ENCODE results near the gene CSNK1G2. TPM values are rescaled to one million over a fixed set of nuclear protein-coding genes. Genes with fewer than 3 reads are reported as not detected.

The CSNK1G2 gene
- total RNA-seq, 1 experiment from 2014 or later = 44.4 TPM

DNA sequence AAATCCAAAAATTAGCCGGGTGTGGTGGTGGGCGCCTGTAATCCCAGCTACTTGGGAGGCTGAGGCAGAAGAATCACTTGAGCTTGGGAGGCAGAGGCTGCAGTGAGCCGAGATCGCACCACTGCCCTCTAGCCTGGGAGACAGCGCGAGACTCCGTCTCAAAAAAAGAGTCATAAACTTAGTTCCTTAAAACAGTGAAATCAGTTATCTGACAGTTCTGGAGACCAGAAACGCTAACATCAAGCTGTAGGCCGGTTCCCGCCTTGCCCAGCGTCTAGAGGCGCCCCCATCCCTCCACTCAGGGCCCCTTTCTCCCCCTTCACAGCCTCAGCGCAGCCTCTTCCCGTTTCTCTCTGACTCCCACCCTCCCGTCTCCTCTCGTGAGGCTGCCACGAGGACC lies 23.8 kb upstream of the CSNK1G2 start:
- Mint-ChIP-seq H3K36me3 (ENCODE audit: insufficient read depth, unreplicated experiment) (peaks cover 62% of the 10 kb centered on the region), H3K27ac (ENCODE audit: unreplicated experiment) (no peak overlapping the region), H3K9me3 (ENCODE audit: unreplicated experiment) (no peaks in the 10 kb centered on the region), H3K27me3 (ENCODE audit: insufficient read depth, unreplicated experiment) (no peaks in the 10 kb centered on the region), H3K4me3 (ENCODE audit: unreplicated experiment) (no peak overlapping the region), H3K4me1 (ENCODE audit: low read depth, unreplicated experiment) (no peaks in the 10 kb centered on the region)
- Histone ChIP-seq H3K27me3 (replicated peaks; ENCODE audit: control insufficient read depth, insufficient read depth, low read length) (no peaks in the 10 kb centered on the region), H3K36me3 (ENCODE audit: control insufficient read depth, insufficient read depth, low read length) (peaks cover 4% of the 10 kb centered on the region; the same call in 1 of the 2 replicates), H3K9me3 (no peaks in the 10 kb centered on the region), H3K4me3 (ENCODE audit: low read depth, low read length) (no peak overlapping the region), H3K4me1 (no peaks in the 10 kb centered on the region)
- ChIA-PET POLR2A (no interaction called here), CTCF (no interaction called here)
- no TSS peak for BruUV-seq (replicated peaks)
- TF ChIP-seq, protein P1, sequence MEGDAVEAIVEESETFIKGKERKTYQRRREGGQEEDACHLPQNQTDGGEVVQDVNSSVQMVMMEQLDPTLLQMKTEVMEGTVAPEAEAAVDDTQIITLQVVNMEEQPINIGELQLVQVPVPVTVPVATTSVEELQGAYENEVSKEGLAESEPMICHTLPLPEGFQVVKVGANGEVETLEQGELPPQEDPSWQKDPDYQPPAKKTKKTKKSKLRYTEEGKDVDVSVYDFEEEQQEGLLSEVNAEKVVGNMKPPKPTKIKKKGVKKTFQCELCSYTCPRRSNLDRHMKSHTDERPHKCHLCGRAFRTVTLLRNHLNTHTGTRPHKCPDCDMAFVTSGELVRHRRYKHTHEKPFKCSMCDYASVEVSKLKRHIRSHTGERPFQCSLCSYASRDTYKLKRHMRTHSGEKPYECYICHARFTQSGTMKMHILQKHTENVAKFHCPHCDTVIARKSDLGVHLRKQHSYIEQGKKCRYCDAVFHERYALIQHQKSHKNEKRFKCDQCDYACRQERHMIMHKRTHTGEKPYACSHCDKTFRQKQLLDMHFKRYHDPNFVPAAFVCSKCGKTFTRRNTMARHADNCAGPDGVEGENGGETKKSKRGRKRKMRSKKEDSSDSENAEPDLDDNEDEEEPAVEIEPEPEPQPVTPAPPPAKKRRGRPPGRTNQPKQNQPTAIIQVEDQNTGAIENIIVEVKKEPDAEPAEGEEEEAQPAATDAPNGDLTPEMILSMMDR (IDR thresholded peaks at IDR 0.05; ENCODE audit: insufficient read depth in 1 of 2, low read depth in 1 of 2, low read length in 1 of 2, severe bottlenecking in 1 of 2, unreplicated experiment in 1 of 2) = no peak
- no peak for DNase-seq
- intact Hi-C loops (cut with micrococcal nuclease; ENCODE audit: unreplicated experiment) = no loop called here

DNA sequence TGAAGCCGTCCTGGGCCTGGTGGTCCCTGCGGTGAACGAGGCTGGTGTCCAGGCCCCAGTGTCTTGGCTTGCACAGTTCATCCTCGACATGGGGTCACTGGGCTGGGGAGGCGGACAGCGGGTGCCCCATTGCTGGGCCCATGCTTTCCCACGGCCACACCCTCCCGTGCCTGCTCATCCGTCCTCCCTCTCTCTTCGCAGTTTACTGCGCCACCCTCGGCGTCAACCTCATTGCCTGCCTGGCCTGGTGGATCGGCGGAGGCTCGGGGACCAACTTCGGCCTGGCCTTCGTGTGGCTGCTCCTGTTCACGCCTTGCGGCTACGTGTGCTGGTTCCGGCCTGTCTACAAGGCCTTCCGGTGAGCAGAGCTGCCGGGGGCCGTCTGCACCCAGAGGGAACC lies 23.0 kb upstream of the CSNK1G2 start:
- H3K36me3 ChIP-seq (ENCODE audit: control insufficient read depth, insufficient read depth, low read length) = peaks cover 6% of the 10 kb centered on the region
- no TSS peak for BruUV-seq (replicated peaks)
- no peaks in the 10 kb centered on the region for H3K4me1 Mint-ChIP-seq (ENCODE audit: low read depth, unreplicated experiment)
- no peaks in the 10 kb centered on the region for H3K4me1 ChIP-seq
- H3K4me3 ChIP-seq (ENCODE audit: low read depth, low read length) = no peak overlapping the region
- no peaks in the 10 kb centered on the region for H3K9me3 Mint-ChIP-seq (ENCODE audit: unreplicated experiment)
- H3K4me3 Mint-ChIP-seq (ENCODE audit: unreplicated experiment) = no peak overlapping the region
- ChIA-PET CTCF (no interaction called here), POLR2A (no interaction called here)
- no peaks in the 10 kb centered on the region for H3K27me3 Mint-ChIP-seq (ENCODE audit: insufficient read depth, unreplicated experiment)
- H3K27me3 ChIP-seq (replicated peaks; ENCODE audit: control insufficient read depth, insufficient read depth, low read length) = no peaks in the 10 kb centered on the region
- H3K9me3 ChIP-seq = no peaks in the 10 kb centered on the region
- TF ChIP-seq, protein P1 (IDR thresholded peaks at IDR 0.05; ENCODE audit: insufficient read depth in 1 of 2, low read depth in 1 of 2, low read length in 1 of 2, severe bottlenecking in 1 of 2, unreplicated experiment in 1 of 2) = no peak
- no peak overlapping the region for H3K27ac Mint-ChIP-seq (ENCODE audit: unreplicated experiment)
- intact Hi-C loops (cut with micrococcal nuclease; ENCODE audit: unreplicated experiment) = no loop called here
- H3K36me3 Mint-ChIP-seq (ENCODE audit: insufficient read depth, unreplicated experiment) = peaks cover 59% of the 10 kb centered on the region
- no peak for DNase-seq

DNA sequence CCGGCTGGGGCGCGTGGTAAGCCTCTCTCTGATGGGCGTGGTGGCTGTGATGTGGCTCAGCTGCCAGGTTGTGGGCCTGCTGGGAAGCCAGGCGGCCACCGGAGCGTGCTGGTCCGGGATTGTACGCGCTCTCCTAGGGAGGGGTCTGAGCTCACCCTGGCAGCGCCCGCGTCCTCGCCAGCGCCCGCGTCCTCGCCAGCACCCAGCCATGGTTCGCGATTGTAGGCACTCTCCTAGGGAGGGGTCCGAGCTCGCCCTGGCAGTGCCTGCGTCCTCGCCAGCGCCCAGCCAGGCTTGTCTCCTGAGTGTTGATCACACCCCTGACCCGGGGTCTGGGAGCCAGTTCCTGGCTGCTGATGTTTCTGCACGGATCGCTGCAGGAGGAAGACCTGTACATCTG lies 22.0 kb upstream of the CSNK1G2 start:
- H3K27me3 Mint-ChIP-seq (ENCODE audit: insufficient read depth, unreplicated experiment) = no peaks in the 10 kb centered on the region
- peaks cover 6% of the 10 kb centered on the region for H3K36me3 ChIP-seq (ENCODE audit: control insufficient read depth, insufficient read depth, low read length)
- H3K36me3 Mint-ChIP-seq (ENCODE audit: insufficient read depth, unreplicated experiment) = peaks cover 48% of the 10 kb centered on the region

More for the DNA sequence above, 22.0 kb upstream of the CSNK1G2 start:
- CTCF ChIA-PET = no interaction called here
- H3K4me1 Mint-ChIP-seq (ENCODE audit: low read depth, unreplicated experiment) = no peaks in the 10 kb centered on the region
- Histone ChIP-seq H3K27me3 (replicated peaks; ENCODE audit: control insufficient read depth, insufficient read depth, low read length) (no peaks in the 10 kb centered on the region), H3K4me3 (ENCODE audit: low read depth, low read length) (no peak overlapping the region), H3K4me1 (no peaks in the 10 kb centered on the region), H3K9me3 (no peaks in the 10 kb centered on the region)
- H3K27ac Mint-ChIP-seq (ENCODE audit: unreplicated experiment) = no peak overlapping the region
- no peaks in the 10 kb centered on the region for H3K9me3 Mint-ChIP-seq (ENCODE audit: unreplicated experiment)
- intact Hi-C loops (cut with micrococcal nuclease; ENCODE audit: unreplicated experiment) = no loop called here
- no peak overlapping the region for H3K4me3 Mint-ChIP-seq (ENCODE audit: unreplicated experiment)
- BruUV-seq (replicated peaks) = no TSS peak
- DNase-seq = no peak
- TF ChIP-seq, protein P1 (IDR thresholded peaks at IDR 0.05; ENCODE audit: insufficient read depth in 1 of 2, low read depth in 1 of 2, low read length in 1 of 2, severe bottlenecking in 1 of 2, unreplicated experiment in 1 of 2) = no peak
- POLR2A ChIA-PET = no interaction called here
